Left lung (tissue), 10 donors: ENCODE results near the gene KIF13A. TPM values are rescaled to one million over a fixed set of nuclear protein-coding genes. Genes with fewer than 3 reads are reported as not detected.

Experiments used
- ATAC-seq: fragments of 200-7000 bp; cut with Tn5 transposase; one replicate; pipeline ENCODE4 v1.9.1; 2020; ENCODE audit warnings: moderate library complexity
- DNase-seq, 4 donors: peaks; one replicate each; pipeline ENCODE4 v3.0.0-alpha.2; 2013 to 2020
- H3K27ac ChIP-seq, 2 donors: fragments of 200-600 bp; sonication (generic) in 1 of 2; one replicate each; pipeline versions ENCODE4 v1.5.0 to v1.8.0; 2020 to 2021
- H3K27me3 ChIP-seq, 2 donors: fragments of 200-600 bp; sonication (generic) in 1 of 2; one replicate each; pipeline versions ENCODE4 v1.5.0 to v1.8.0; 2020 to 2021
- H3K36me3 ChIP-seq, 2 donors: fragments of 200-600 bp; sonication (generic) in 1 of 2; one replicate each; pipeline versions ENCODE4 v1.5.0 to v1.8.0; 2020 to 2021
- H3K4me1 ChIP-seq, 2 donors: fragments of 200-600 bp; one replicate each; pipeline ENCODE4 v1.8.0; 2021
- H3K4me3 ChIP-seq, 2 donors: fragments of 200-600 bp; sonication (generic) in 1 of 2; one replicate each; pipeline versions ENCODE4 v1.5.0 to v1.8.0; 2020 to 2021; ENCODE audit warnings: mild to moderate bottlenecking in 1 of 2
- H3K9me3 ChIP-seq, 2 donors: fragments of 200-600 bp; sonication (generic) in 1 of 2; one replicate each; pipeline versions ENCODE4 v1.5.0 to v1.8.0; 2020 to 2021
- intact Hi-C, 2 donors: fragments of 100-400 bp; cut with DNase I; formaldehyde crosslinking; loops; one replicate each; pipeline versions ENCODE4 v1.11.2 to v1.14.2; 2022
- polyA plus RNA-seq, 6 donors: library from polyadenylated mRNA; unstranded; fragments of 120-200 nt; gene quantifications; one replicate each; pipeline ENCODE4 v1.2.1, GENCODE V29; 2013; ENCODE audit not compliant: insufficient read length in 6 of 6
- total RNA-seq, 2 donors: library from RNA; stranded (reverse); fragmentation: NEBNext Ultra II Directional; extraction: Animal tissue kit (Norgen Biotek cat#: 25700); gene quantifications; one replicate each; pipeline ENCODE4 v1.2.1, GENCODE V29; 2021
- TF ChIP-seq, protein P1 (sequence below), 2 donors: fragments of 200-600 bp; sonication (generic) in 1 of 2; IDR thresholded peaks; one replicate each; pipeline versions ENCODE4 v1.5.0 to v1.8.0; 2021; ENCODE audit warnings: antibody characterized with exemption in 2 of 2
- donor health status: DM: no; HTN: yes; CAD: no.
- donor health status: DM: no; HTN: no; CAD: no.

KIF13A gene
- total and polyA plus RNA-seq, 8 donors: 42.1 to 50.1 (median 46.3) TPM

DNA sequence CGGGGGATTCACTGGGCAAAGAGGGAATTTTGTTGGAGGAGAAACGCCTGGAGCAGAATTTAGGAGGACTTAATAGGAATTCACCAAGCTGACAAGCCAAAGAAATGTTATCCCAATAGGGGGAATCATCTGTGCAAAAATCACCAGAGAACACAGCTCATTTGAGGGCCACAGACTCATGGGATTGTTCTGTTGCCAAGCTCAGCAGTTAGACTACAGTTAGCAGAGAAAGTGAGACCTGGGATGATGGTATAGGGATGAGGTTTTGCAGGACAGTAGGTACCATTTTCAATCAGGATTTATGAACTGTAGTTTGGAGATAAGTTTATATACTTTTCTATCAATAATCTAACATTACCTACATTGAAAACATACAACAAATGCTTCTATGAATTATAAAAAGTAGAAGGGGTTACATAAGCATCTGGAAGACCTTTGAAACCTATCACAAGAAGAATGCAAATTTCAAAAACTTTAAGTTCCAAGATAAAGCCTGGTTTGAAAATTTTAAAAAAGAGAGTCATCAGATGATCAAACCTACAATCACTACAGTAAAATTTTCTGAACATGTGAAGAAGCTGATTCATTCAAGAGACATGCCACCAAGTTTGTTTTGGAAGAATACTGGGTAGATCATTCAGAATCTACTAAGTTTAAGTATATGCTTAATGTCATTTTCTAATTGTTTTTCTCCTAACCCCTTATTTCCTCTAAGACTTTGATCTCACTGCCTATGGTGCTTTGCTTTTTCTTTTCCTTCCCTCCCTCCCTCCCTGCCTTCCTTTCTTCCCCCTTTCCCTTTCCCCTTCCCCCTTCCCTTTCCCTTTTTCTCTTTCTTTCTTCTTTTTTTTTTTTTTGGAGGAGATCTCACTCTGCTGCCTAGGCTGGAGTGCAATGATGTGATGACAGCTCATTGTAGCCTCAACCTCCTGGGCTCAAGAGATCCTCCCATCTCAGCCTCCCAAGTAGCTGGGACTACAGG, 81.5 kb downstream of the KIF13A start:
- ATAC-seq (no peak), DNase-seq (no peak)
- H3K4me1 ChIP-seq: peaks cover 33 to 74% of the 10 kb centered on the region in 2 donors
- no peak overlapping the region for H3K4me3 ChIP-seq
- H3K27ac ChIP-seq: peak overlapping the region; percentile 57 to 93
- no peaks in the 10 kb centered on the region for H3K36me3 ChIP-seq
- H3K9me3 ChIP-seq: no peaks in the 10 kb centered on the region
- no peaks in the 10 kb centered on the region for H3K27me3 ChIP-seq
- intact Hi-C loops: no loop called here
- TF ChIP-seq, protein P1, sequence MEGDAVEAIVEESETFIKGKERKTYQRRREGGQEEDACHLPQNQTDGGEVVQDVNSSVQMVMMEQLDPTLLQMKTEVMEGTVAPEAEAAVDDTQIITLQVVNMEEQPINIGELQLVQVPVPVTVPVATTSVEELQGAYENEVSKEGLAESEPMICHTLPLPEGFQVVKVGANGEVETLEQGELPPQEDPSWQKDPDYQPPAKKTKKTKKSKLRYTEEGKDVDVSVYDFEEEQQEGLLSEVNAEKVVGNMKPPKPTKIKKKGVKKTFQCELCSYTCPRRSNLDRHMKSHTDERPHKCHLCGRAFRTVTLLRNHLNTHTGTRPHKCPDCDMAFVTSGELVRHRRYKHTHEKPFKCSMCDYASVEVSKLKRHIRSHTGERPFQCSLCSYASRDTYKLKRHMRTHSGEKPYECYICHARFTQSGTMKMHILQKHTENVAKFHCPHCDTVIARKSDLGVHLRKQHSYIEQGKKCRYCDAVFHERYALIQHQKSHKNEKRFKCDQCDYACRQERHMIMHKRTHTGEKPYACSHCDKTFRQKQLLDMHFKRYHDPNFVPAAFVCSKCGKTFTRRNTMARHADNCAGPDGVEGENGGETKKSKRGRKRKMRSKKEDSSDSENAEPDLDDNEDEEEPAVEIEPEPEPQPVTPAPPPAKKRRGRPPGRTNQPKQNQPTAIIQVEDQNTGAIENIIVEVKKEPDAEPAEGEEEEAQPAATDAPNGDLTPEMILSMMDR (IDR thresholded peaks at IDR 0.05): no peak

DNA sequence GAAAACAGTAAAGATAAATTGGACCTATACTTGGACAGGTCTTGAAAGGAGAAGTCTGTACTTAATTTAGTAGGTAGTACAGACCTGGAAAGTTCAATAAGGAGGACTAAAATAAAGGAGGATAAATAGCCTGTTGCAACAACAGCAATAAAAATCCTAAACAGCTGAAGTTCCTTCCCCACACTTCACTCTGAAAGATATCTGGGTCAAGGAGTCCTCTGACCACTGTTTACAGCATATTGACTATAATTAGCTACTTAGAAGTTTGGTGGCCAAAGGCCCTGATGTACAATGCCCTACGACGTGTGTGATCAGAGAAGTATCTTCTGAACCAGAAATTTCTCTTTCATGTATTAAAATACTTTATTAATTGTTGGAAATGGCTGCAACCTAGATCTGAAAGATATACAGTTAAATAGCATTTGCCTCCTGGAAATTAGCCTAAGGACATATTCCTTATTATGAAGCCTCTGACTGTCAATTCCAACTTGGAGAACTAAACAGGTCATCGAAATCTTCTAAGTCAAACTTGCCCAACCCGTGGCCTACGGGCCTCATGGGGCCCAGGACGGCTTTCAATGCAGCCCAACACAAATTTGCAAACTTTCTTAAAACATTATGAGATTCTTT, 82.8 kb downstream of the KIF13A start:
- Histone ChIP-seq H3K4me3 (no peak overlapping the region), H3K4me1 (peaks cover 33 to 61% of the 10 kb centered on the region in 2 donors), H3K36me3 (no peaks in the 10 kb centered on the region), H3K9me3 (no peaks in the 10 kb centered on the region), H3K27ac (peak overlapping the region; percentile 0 to 57), H3K27me3 (no peaks in the 10 kb centered on the region)
- ATAC-seq (peak; percentile 61), DNase-seq (peak in 2 of 4 donors; percentile 64 to 71)
- TF ChIP-seq, protein P1 (IDR thresholded peaks at IDR 0.05): no peak
- intact Hi-C loops: no loop called here

DNA sequence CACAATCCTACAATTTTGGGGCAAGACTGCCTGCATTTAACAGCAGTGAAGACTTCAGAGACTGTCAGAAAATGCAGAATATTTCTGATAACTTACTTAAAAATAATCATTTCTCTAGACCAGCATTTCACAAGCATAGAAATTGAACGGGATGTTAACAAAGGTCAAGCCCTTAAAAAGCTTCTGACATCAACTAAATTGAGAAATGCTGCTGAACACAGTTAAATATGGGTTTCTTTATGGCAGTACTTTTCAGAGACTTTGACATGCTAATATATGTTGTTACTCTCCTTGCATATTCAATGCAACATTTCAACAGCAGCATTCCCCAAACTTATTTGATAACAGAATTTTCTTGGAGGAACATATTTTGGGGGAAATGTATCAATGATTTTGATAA, 84.5 kb downstream of the KIF13A start:
- no peak overlapping the region for H3K4me3 ChIP-seq
- intact Hi-C loops: no loop called here
- no peaks in the 10 kb centered on the region for H3K9me3 ChIP-seq
- ATAC-seq: no peak
- no peaks in the 10 kb centered on the region for H3K36me3 ChIP-seq
- H3K27me3 ChIP-seq: no peaks in the 10 kb centered on the region
- TF ChIP-seq, protein P1 (IDR thresholded peaks at IDR 0.05): no peak
- H3K4me1 ChIP-seq: peaks cover 23 to 45% of the 10 kb centered on the region in 2 donors
- H3K27ac ChIP-seq: no peak overlapping the region
- DNase-seq: no peak

DNA sequence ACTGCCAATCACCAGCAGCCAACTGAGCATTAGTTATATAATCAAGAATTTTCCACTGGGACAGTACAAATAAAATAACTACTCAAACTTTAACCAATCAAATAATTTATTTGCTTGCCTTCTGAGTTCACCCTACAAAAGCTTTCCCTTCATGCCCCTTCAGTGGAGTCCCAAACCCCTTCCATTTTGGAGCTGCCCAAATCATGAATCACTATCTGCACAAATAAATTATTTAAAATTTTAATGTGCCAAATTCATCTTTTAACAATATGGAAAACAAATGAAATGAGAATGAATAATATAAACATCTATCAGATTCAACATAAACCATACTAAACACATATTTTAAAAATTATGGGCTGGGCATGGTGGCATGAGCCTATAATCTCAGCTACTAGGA, 85.9 kb downstream of the KIF13A start:
- Histone ChIP-seq H3K27ac (no peak overlapping the region), H3K9me3 (no peaks in the 10 kb centered on the region), H3K36me3 (peaks cover 0 to 8% of the 10 kb centered on the region in 2 donors), H3K4me3 (no peak overlapping the region), H3K4me1 (peaks cover 9 to 30% of the 10 kb centered on the region in 2 donors), H3K27me3 (no peaks in the 10 kb centered on the region)
- TF ChIP-seq, protein P1 (IDR thresholded peaks at IDR 0.05): no peak
- no peak for ATAC-seq
- intact Hi-C loops: no loop called here
- no peak for DNase-seq

DNA sequence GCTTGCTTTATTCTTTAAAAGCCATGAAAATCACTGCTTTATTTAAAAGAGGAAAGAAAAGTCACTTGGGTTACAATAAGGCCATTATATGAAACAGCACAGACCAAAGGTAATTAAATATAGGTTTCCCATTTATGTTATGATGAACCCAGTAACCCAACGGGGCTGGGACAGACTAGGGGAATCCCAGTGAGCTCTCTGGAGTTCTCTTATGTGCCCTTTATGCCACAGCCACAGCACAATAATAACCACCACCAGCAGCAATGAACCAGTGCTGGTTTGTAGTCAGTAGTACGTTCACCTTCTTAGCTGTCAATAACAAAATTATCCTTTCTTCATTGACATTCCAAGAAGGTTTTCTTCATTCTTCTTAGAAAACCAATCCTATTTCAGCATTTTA, 87.4 kb downstream of the KIF13A start:
- intact Hi-C loops: no loop called here
- no peak for DNase-seq

More for the DNA sequence above, 87.4 kb downstream of the KIF13A start:
- Histone ChIP-seq H3K9me3 (peaks cover 7 to 12% of the 10 kb centered on the region in 2 donors), H3K36me3 (peaks cover 0 to 20% of the 10 kb centered on the region in 2 donors), H3K4me3 (no peak overlapping the region), H3K27me3 (no peaks in the 10 kb centered on the region), H3K4me1 (peaks cover 7 to 15% of the 10 kb centered on the region in 2 donors), H3K27ac (no peak overlapping the region)
- TF ChIP-seq, protein P1 (IDR thresholded peaks at IDR 0.05): no peak
- ATAC-seq: no peak
